Measurements from ENCODE around the gene NFATC3.

The NFATC3 gene

DNA sequence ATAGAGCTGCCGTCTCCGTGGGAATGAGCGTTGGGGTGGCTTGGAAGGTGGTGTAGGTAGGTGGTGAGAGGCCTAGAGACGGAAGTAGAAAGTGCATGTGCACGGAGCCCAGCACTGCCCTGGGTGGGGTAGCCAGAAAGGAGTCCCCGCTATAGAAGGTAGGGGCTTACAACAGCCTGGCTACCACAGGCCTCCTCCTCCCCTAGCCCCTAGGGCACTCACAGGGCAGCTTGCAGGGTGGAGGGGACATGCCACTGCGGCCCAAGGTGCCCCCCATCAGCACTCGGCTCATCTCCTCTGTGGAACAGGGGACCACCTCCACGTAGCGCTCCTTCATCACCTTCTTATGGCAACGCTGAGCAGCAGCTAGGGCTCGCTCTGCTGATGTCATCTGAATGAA is 145.8 kb downstream of the NFATC3 start:
- no peak for DNase-seq (ENCODE audit: extremely low read depth, low read depth)
- TF ChIP-seq, protein P1, sequence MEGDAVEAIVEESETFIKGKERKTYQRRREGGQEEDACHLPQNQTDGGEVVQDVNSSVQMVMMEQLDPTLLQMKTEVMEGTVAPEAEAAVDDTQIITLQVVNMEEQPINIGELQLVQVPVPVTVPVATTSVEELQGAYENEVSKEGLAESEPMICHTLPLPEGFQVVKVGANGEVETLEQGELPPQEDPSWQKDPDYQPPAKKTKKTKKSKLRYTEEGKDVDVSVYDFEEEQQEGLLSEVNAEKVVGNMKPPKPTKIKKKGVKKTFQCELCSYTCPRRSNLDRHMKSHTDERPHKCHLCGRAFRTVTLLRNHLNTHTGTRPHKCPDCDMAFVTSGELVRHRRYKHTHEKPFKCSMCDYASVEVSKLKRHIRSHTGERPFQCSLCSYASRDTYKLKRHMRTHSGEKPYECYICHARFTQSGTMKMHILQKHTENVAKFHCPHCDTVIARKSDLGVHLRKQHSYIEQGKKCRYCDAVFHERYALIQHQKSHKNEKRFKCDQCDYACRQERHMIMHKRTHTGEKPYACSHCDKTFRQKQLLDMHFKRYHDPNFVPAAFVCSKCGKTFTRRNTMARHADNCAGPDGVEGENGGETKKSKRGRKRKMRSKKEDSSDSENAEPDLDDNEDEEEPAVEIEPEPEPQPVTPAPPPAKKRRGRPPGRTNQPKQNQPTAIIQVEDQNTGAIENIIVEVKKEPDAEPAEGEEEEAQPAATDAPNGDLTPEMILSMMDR (IDR thresholded peaks at IDR 0.05; ENCODE audit: low read depth, low read length): no peak

DNA sequence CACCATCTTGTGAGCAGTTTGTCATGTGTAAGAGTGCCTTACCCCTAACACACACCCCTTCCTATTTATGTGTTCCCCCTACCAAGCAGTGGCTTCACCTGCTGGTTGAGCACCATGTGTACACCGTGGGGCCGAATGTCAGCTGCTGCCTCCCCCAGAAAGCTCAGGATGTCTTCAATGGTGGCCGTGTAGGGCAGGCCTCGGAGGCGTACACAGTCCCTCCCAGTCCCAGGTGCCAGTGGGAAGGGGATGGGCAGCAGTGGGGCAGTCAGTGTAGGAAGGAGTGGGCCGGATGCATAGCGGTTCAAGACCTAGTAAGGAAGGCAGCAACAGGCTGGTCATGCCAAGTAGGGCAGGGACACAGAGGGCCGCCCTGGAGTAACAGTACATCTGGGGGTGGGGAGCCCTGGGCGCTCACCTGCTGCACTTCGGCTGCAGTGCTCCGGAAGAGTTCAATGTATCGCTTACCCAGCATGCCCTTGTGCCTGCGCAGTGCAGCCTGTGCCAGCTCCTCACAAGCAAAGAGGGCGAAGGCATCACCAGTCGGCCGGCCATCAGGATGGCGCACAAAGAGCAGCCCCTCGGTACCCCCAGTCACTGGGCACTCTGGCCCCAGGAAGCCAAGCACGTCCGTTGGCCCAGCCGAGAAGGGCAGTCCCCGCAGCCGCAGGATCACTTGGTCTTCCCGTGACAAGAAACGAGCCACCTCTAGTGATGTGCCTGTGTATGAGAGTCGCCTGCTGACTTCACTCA is 146.4 kb downstream of the NFATC3 start:
- TF ChIP-seq, protein P1 (IDR thresholded peaks at IDR 0.05; ENCODE audit: low read depth, low read length): no peak
- no peak for DNase-seq (ENCODE audit: extremely low read depth, low read depth)

DNA sequence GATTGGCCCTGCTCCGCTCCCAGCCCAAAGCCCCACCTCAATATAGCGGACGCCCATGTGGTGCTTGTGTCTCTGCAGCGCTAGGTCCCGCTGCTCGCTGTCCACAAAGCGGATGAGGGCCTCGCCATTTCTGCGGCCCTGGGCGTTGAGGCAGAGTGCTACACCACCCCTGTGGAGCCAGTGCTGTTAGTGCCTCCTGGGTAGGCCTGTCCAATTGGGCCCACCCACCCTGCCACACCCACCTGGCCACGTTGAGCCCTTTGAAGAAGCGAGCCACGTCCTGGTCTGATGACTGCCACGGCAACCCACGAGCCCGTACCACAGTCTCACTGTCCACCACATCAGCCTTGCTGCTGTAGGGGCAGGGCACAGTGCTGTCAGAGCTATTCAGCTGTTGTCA is 147.2 kb downstream of the NFATC3 start:
- TF ChIP-seq, protein P1 (IDR thresholded peaks at IDR 0.05; ENCODE audit: low read depth, low read length): no peak
- DNase-seq (ENCODE audit: extremely low read depth, low read depth): no peak

DNA sequence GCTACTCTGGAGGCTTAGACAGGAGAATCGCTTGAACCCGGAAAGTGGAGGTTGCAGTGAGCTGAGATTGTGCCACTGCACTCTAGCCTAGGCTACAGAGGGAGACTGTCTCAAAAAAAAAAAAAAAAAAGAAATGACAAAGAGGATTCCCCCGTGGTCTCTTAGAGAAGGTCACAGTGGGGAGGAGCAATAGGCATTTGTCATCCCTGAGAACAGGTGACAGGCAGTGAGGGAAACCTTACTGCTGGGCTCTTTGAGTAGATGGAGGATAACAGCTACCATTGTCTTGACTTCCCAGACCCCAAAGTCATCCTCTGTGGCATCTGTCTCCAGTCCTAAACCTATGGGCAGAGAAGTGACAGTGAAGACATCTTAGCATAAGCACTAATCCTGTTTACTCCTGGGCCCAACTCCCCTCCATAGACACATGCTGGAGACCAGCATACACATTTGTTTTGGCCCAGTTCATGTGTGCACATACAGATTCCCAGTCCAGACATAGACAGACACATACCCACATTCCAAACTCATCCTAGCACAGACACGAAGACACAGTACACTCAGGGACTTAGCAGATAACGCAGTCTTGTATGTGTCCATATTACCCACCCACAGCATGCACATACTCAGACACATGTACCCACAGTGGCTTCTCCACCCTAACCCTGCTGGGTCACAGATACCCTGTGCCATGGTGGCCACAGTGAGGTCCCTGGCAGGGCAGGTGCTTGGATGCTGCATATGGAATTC is 148.1 kb downstream of the NFATC3 start:
- TF ChIP-seq, protein P1 (IDR thresholded peaks at IDR 0.05; ENCODE audit: low read depth, low read length): no peak
- no peak for DNase-seq (ENCODE audit: extremely low read depth, low read depth)

DNA sequence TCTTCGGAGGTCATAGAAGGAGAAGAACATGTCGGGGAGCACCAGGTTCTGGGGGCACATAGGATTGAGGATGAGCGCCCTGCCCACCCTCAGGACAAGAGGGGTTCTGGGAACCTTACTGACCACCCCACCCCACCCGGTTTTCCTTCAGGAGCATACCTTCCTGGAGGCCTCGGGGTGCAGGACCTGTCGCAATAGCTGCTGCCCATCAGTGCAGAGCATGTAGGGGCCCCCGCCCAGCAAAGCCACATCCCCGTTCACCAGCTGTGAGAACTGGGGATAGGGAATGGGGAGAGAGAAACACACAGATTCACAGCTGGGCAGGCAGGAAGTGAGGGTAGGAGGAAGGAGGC is 148.6 kb downstream of the NFATC3 start:
- DNase-seq (ENCODE audit: extremely low read depth, low read depth): no peak

DNA sequence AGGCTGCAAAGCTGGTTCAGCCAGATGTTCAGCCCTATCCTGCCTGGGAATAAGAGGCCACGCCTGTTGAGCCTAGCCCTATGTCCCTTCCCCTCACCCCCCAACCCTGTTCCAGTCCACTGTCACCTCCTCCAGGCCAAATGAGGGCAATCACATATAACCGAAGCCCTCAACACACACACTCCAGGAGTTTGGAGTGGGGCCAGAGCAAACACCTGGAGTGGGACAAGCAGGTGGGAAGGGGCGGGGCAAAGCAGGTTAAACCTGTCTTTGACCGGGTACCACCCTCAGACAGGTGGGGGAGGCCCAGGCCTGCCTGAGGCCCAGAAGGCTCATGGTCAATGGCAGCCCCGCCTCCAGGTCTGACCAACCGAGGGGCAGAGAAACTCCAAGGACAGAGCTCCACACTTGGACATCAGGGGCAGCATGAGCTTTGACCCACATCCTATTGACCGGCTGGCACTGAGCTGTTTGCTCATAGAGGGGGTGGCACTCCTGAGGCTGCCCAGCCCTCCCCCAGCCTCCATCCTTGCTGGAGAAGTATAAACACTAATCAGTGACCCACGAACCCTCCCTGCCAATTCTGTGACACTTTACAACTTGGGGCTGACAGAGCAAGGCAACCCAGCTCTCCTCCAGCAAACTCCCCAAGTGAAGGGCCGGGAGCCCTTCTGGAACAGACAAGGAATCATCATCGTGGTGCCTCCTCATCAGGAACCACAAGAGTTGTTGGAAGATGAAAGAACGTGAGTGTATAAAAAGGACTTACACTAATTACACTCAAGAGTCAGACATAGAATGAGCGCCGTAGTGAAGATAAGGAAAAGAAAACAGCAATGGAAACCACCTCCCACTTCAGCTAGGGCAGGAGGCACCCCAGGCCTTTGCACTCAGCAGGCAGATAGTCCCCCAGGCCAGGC is 149.3 kb downstream of the NFATC3 start:
- no peak for DNase-seq (ENCODE audit: extremely low read depth, low read depth)
- TF ChIP-seq, protein P1 (IDR thresholded peaks at IDR 0.05; ENCODE audit: low read depth, low read length): no peak

More for the DNA sequence above, 148.6 kb downstream of the NFATC3 start:
- TF ChIP-seq, protein P1 (IDR thresholded peaks at IDR 0.05; ENCODE audit: low read depth, low read length): no peak

Data from AG09319 (cell line).